GM19452 (cell line): Measurements from ENCODE around the gene AP1M1.
"Not testable (repeated sequence)": the region's sequence is repeated elsewhere in the genome, so short reads cannot be mapped to it uniquely, and the experiment has no call there.

Experiments
- ATAC-seq: cut with Tn5 transposase; IDR thresholded peaks from one replicate; pipeline ENCODE4 v1.9.1; 2021; ENCODE audit not compliant: unreplicated experiment

The AP1M1 gene

GRCh38 chr19:16197622-16198369 lies at the start of gene AP1M1:
Gene AP1M1 (plus strand): TSS chr19:16197911. CDS start chr19:16198027, 116 bp downstream.
- ATAC-seq: peak; percentile 88

GRCh38 chr19:16148443-16149229 lies 49.1 kb upstream of the AP1M1 start:
- ATAC-seq: no peak

GRCh38 chr19:16153582-16154336 lies 44.0 kb upstream of the AP1M1 start:
- ATAC-seq: no peak

- ATAC-seq: no peak
These were observed 43.2 kb upstream of the AP1M1 start for GRCh38 chr19:16154557-16154956.

GRCh38 chr19:16155128-16155527 lies 42.6 kb upstream of the AP1M1 start:
- ATAC-seq: no peak

- ATAC-seq: no peak
These were observed 40.8 kb upstream of the AP1M1 start for GRCh38 chr19:16156904-16157303.

GRCh38 chr19:16157601-16158000 lies 40.1 kb upstream of the AP1M1 start:
- no peak for ATAC-seq

GRCh38 chr19:16159655-16160054 lies 38.1 kb upstream of the AP1M1 start:
- no peak for ATAC-seq

GRCh38 chr19:16160445-16160942 lies 37.2 kb upstream of the AP1M1 start:
- no peak for ATAC-seq

- no peak for ATAC-seq
These were observed 36.7 kb upstream of the AP1M1 start for GRCh38 chr19:16160943-16161560.

GRCh38 chr19:16161840-16162239 lies 35.9 kb upstream of the AP1M1 start:
- no peak for ATAC-seq

GRCh38 chr19:16164222-16164890 lies 33.4 kb upstream of the AP1M1 start:
- ATAC-seq: no peak

GRCh38 chr19:16166417-16166816 lies 31.3 kb upstream of the AP1M1 start:
- ATAC-seq: no peak

GRCh38 chr19:16167055-16167454 lies 30.7 kb upstream of the AP1M1 start:
- no peak for ATAC-seq

GRCh38 chr19:16168465-16169081 lies 29.1 kb upstream of the AP1M1 start:
- ATAC-seq: no peak

- ATAC-seq: no peak
These were observed 27.6 kb upstream of the AP1M1 start for GRCh38 chr19:16170134-16170533.

GRCh38 chr19:16175954-16176353 lies 21.8 kb upstream of the AP1M1 start:
- no peak for ATAC-seq

GRCh38 chr19:16178866-16179265 lies 18.8 kb upstream of the AP1M1 start:
- not testable (repeated sequence) for ATAC-seq

- no peak for ATAC-seq
These were observed 17.1 kb upstream of the AP1M1 start for GRCh38 chr19:16180611-16181010.

GRCh38 chr19:16184665-16185122 lies 13.0 kb upstream of the AP1M1 start:
- no peak for ATAC-seq
